ENCODE data around the gene TMEM120B. TPM values are rescaled to one million over a fixed set of nuclear protein-coding genes. Genes with fewer than 3 reads are reported as not detected.
"Not testable (repeated sequence)": the region's sequence is repeated elsewhere in the genome, so short reads cannot be mapped to it uniquely, and the experiment has no call there.

TMEM120B gene
- total RNA-seq, 2 experiments from 2014 or later: 7.6 to 8.2 TPM

DNA sequence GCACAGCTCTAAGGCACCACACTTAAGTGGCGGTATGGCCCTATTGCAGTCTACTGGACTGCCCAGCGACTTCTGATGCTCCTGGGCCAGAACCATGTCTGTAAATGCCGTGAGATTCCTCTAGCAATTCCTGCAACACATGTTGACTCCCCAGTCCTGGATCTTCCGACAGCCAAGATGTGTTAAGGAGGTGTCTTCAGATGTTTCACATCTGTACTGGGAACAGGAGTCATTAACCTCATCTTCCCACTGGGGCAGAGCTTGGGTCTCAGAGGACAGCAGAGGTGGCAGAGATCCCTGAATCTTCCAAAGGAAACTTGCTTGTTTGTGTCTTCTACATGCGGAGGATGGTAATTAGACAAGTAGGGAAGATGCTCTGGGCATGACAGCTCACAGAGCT is 8.2 kb downstream of the TMEM120B start:
- H3K4me1 Mint-ChIP-seq (ENCODE audit: low read depth): peaks cover 10% of the 10 kb centered on the region
- DNase-seq: no peak
- no peak overlapping the region for H3K27ac Mint-ChIP-seq
- ATAC-seq: no peak
- POLR2A ChIA-PET: no interaction called here
- H3K4me3 Mint-ChIP-seq: no peak overlapping the region
- no peaks in the 10 kb centered on the region for H3K9me3 Mint-ChIP-seq (ENCODE audit: insufficient read depth)
- CTCF ChIA-PET: interaction anchor here (1.2 to 1.3 kb wide), 2 partner anchors 9 to 74 kb away, joined by 3 to 5 read pairs; no protein-coding TSS in a partner anchor
- H3K36me3 Mint-ChIP-seq (ENCODE audit: low read depth): peaks cover 12% of the 10 kb centered on the region
- H3K27me3 Mint-ChIP-seq (ENCODE audit: low read depth): no peaks in the 10 kb centered on the region

- ChIA-PET POLR2A (no interaction called here), CTCF (interaction anchor here (1.0 to 1.4 kb wide), 2 partner anchors 10 to 50 kb away, joined by 3 to 4 read pairs; partner anchors contain the start of gene TMEM120B)
- DNase-seq (no peak), ATAC-seq (no peak)
- Mint-ChIP-seq H3K27me3 (ENCODE audit: low read depth) (no peaks in the 10 kb centered on the region), H3K4me3 (no peak overlapping the region), H3K36me3 (ENCODE audit: low read depth) (peaks cover 9% of the 10 kb centered on the region), H3K9me3 (ENCODE audit: insufficient read depth) (no peaks in the 10 kb centered on the region), H3K4me1 (ENCODE audit: low read depth) (peaks cover 8% of the 10 kb centered on the region), H3K27ac (no peak overlapping the region)
Observed at GRCh38 chr12:121722511-121722910, 10.0 kb downstream of the TMEM120B start.

DNA sequence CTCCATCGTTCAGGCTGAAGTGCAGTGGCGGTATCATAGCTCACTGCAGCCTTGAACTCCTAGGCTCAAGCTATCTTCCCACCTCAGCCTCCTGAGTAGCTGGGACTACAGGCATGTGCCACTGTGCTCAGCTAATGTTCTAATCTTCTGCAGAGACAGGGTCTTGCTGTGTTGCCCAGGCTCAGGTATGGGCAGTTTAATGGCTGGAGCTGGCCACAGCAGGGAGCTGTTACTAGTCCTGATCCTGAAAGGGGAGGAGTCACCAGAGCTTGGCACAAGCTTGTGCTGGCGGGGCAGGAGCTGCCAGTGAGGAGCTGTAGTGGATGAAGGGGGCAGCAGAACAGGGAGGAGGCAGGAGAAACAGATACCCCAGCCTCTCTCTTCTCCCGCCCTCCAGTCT is 10.6 kb downstream of the TMEM120B start:
- Mint-ChIP-seq H3K4me1 (ENCODE audit: low read depth) (peaks cover 8% of the 10 kb centered on the region), H3K27me3 (ENCODE audit: low read depth) (no peaks in the 10 kb centered on the region), H3K4me3 (no peak overlapping the region), H3K36me3 (ENCODE audit: low read depth) (peaks cover 9% of the 10 kb centered on the region), H3K9me3 (ENCODE audit: insufficient read depth) (no peaks in the 10 kb centered on the region), H3K27ac (no peak overlapping the region)
- ATAC-seq (no peak), DNase-seq (no peak)
- POLR2A ChIA-PET: no interaction called here
- CTCF ChIA-PET: interaction anchor here (1.4 kb wide), 1 partner anchor 11 kb away, joined by 4 read pairs; the partner anchor contains the start of gene TMEM120B

GRCh38 chr12:121724925-121725324 is 12.4 kb downstream of the TMEM120B start:
- no peak for ATAC-seq
- DNase-seq: no peak
- H3K27me3 Mint-ChIP-seq (ENCODE audit: low read depth): no peaks in the 10 kb centered on the region
- H3K4me3 Mint-ChIP-seq: no peak overlapping the region
- ChIA-PET CTCF (interaction anchor here (1.2 to 1.7 kb wide), 2 partner anchors 52 to 69 kb away, joined by 3 to 5 read pairs; partner anchors contain the start of gene RHOF), POLR2A (no interaction called here)
- H3K36me3 Mint-ChIP-seq (ENCODE audit: low read depth): peaks cover 5% of the 10 kb centered on the region
- H3K4me1 Mint-ChIP-seq (ENCODE audit: low read depth): no peaks in the 10 kb centered on the region
- no peaks in the 10 kb centered on the region for H3K9me3 Mint-ChIP-seq (ENCODE audit: insufficient read depth)
- no peak overlapping the region for H3K27ac Mint-ChIP-seq

DNA sequence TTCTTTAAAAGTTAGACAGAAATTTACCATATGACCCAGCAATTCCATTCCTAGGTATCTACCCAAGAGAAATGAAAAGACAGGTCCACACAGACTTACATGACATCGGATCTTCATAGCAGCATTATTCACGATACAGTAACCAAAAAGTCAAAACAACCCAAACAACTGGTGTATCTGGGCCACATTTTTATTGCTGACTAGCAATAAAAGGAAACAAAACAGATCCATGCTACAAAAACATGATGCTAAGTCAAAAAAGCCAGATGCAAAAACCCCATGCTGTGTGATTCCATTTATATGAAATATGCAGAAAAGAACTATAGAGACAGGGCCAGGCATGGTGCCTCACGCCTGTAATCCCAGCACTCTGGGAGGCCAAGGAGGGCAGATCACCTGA is 12.9 kb downstream of the TMEM120B start:
- ChIA-PET CTCF (interaction anchor here (1.7 kb wide), 1 partner anchor 69 kb away, joined by 5 read pairs; the partner anchor contains the start of gene RHOF), POLR2A (no interaction called here)
- DNase-seq (no peak), ATAC-seq (no peak)
- Mint-ChIP-seq H3K36me3 (ENCODE audit: low read depth) (peaks cover 5% of the 10 kb centered on the region), H3K4me3 (no peak overlapping the region), H3K9me3 (ENCODE audit: insufficient read depth) (no peaks in the 10 kb centered on the region), H3K4me1 (ENCODE audit: low read depth) (no peaks in the 10 kb centered on the region), H3K27me3 (ENCODE audit: low read depth) (no peaks in the 10 kb centered on the region), H3K27ac (no peak overlapping the region)

- no peak overlapping the region for H3K27ac Mint-ChIP-seq
- H3K36me3 Mint-ChIP-seq (ENCODE audit: low read depth): peaks cover 5% of the 10 kb centered on the region
- POLR2A ChIA-PET: interaction anchor here (0.9 kb wide), 1 partner anchor 16 kb away, joined by 3 read pairs; the partner anchor contains the start of gene TMEM120B
- no peak overlapping the region for H3K4me3 Mint-ChIP-seq
- no peaks in the 10 kb centered on the region for H3K4me1 Mint-ChIP-seq (ENCODE audit: low read depth)
- ATAC-seq: no peak
- no peak for DNase-seq
- no peaks in the 10 kb centered on the region for H3K9me3 Mint-ChIP-seq (ENCODE audit: insufficient read depth)
- no peaks in the 10 kb centered on the region for H3K27me3 Mint-ChIP-seq (ENCODE audit: low read depth)
- CTCF ChIA-PET: no interaction called here
Observed at GRCh38 chr12:121729021-121729420, 16.5 kb downstream of the TMEM120B start.

DNA sequence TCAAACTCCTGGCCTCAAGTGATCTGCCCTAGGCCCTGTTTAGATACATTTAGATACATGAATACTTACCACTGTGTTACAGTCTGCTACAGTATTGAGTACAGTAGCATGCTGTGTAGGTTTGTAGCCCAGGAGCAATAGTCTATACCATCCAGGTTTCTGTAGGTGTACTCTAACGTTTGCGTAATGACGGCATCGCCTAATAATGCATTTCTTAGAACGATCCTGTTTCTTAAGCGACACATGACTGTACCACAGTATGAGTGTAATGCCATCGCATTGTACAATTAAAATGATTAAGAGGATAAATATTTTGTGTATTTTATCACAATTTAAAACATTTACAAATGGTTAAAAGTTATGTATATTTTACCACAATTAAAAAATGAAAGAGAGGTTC is 18.9 kb downstream of the TMEM120B start:
- Mint-ChIP-seq H3K36me3 (ENCODE audit: low read depth) (no peaks in the 10 kb centered on the region), H3K9me3 (ENCODE audit: insufficient read depth) (no peaks in the 10 kb centered on the region), H3K4me3 (no peak overlapping the region), H3K27ac (no peak overlapping the region), H3K4me1 (ENCODE audit: low read depth) (no peaks in the 10 kb centered on the region), H3K27me3 (ENCODE audit: low read depth) (no peaks in the 10 kb centered on the region)
- POLR2A ChIA-PET: no interaction called here
- DNase-seq: no peak
- CTCF ChIA-PET: no interaction called here
- no peak for ATAC-seq

- Mint-ChIP-seq H3K36me3 (ENCODE audit: low read depth) (no peaks in the 10 kb centered on the region), H3K4me3 (no peak overlapping the region), H3K9me3 (ENCODE audit: insufficient read depth) (no peaks in the 10 kb centered on the region), H3K27me3 (ENCODE audit: low read depth) (no peaks in the 10 kb centered on the region), H3K4me1 (ENCODE audit: low read depth) (no peaks in the 10 kb centered on the region), H3K27ac (no peak overlapping the region)
- CTCF ChIA-PET: interaction anchor here (1.6 kb wide), 1 partner anchor 60 kb away, joined by 5 read pairs; the partner anchor contains the start of gene RHOF
- ATAC-seq: no peak
- POLR2A ChIA-PET: no interaction called here
- no peak for DNase-seq
Observed at GRCh38 chr12:121733849-121734248, 21.3 kb downstream of the TMEM120B start.

DNA sequence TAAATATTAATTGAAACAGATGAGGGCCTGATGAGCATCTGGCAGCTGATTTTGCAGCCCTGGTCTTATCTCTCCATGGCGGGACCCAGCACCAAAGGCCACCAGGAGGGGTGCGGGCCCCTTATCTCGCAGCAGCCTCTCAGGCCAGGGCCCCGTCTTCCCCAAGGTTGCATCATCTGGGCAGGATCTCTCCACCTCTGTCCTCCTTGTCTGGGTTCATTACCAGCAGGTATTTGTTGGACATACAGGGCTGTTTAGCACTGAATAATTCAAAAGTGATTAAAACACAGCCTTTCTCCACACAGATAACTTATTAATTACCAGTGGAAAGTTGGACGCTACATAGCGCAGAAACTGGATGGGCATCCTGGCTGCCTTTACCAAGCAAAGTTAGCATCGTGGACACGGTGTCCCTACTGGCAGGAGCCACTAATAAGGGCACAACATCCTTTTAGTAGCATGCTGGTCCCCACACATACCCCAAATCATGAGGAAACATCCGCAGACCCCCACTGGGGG is 25.8 kb downstream of the TMEM120B start:
- Mint-ChIP-seq H3K36me3 (ENCODE audit: low read depth) (no peaks in the 10 kb centered on the region), H3K4me1 (ENCODE audit: low read depth) (no peaks in the 10 kb centered on the region), H3K4me3 (no peak overlapping the region), H3K27me3 (ENCODE audit: low read depth) (no peaks in the 10 kb centered on the region), H3K9me3 (ENCODE audit: insufficient read depth) (no peaks in the 10 kb centered on the region), H3K27ac (no peak overlapping the region)
- CTCF ChIA-PET: no interaction called here
- ATAC-seq (no peak), DNase-seq (no peak)
- POLR2A ChIA-PET: no interaction called here

- no peaks in the 10 kb centered on the region for H3K9me3 Mint-ChIP-seq (ENCODE audit: insufficient read depth)
- no peaks in the 10 kb centered on the region for H3K27me3 Mint-ChIP-seq (ENCODE audit: low read depth)
- POLR2A ChIA-PET: no interaction called here
- H3K36me3 Mint-ChIP-seq (ENCODE audit: low read depth): no peaks in the 10 kb centered on the region
- no peak for ATAC-seq
- DNase-seq: no peak
- no peak overlapping the region for H3K4me3 Mint-ChIP-seq
- H3K4me1 Mint-ChIP-seq (ENCODE audit: low read depth): no peaks in the 10 kb centered on the region
- H3K27ac Mint-ChIP-seq: no peak overlapping the region
- CTCF ChIA-PET: interaction anchor here (1.0 to 1.4 kb wide), 3 partner anchors 28 to 188 kb away, joined by 3 read pairs; partner anchors contain the start of gene TMEM120B
Observed at GRCh38 chr12:121740847-121741246, 28.3 kb downstream of the TMEM120B start.

GRCh38 chr12:121741743-121742142 is 29.2 kb downstream of the TMEM120B start:
- no peaks in the 10 kb centered on the region for H3K4me1 Mint-ChIP-seq (ENCODE audit: low read depth)
- POLR2A ChIA-PET: no interaction called here

GRCh38 chr12:121745545-121745944 is 33.0 kb downstream of the TMEM120B start:
- DNase-seq; ATAC-seq; H3K9me3 Mint-ChIP-seq (ENCODE audit: insufficient read depth); H3K27me3 Mint-ChIP-seq (ENCODE audit: low read depth); H3K4me3 Mint-ChIP-seq; H3K4me1 Mint-ChIP-seq (ENCODE audit: low read depth); H3K36me3 Mint-ChIP-seq (ENCODE audit: low read depth); POLR2A ChIA-PET; H3K27ac Mint-ChIP-seq: not testable (repeated sequence)
- CTCF ChIA-PET: interaction anchor here (1.8 kb wide), 1 partner anchor 48 kb away, joined by 4 read pairs; the partner anchor contains the start of gene RHOF

More at GRCh38 chr12:121741743-121742142, 29.2 kb downstream of the TMEM120B start:
- H3K4me3 Mint-ChIP-seq: no peak overlapping the region
- DNase-seq (no peak), ATAC-seq (no peak)
- no peaks in the 10 kb centered on the region for H3K27me3 Mint-ChIP-seq (ENCODE audit: low read depth)
- no peak overlapping the region for H3K27ac Mint-ChIP-seq
- H3K36me3 Mint-ChIP-seq (ENCODE audit: low read depth): no peaks in the 10 kb centered on the region
- H3K9me3 Mint-ChIP-seq (ENCODE audit: insufficient read depth): no peaks in the 10 kb centered on the region
- CTCF ChIA-PET: interaction anchor here (1.3 to 1.4 kb wide), 2 partner anchors 52 to 189 kb away, joined by 3 read pairs; no protein-coding TSS in a partner anchor
